ENCODE results near the gene DEFB124.
"Not testable (repeated sequence)": the region's sequence is repeated elsewhere in the genome, so short reads cannot be mapped to it uniquely, and the experiment has no call there.

The DEFB124 gene, protein sequence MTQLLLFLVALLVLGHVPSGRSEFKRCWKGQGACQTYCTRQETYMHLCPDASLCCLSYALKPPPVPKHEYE

DNA sequence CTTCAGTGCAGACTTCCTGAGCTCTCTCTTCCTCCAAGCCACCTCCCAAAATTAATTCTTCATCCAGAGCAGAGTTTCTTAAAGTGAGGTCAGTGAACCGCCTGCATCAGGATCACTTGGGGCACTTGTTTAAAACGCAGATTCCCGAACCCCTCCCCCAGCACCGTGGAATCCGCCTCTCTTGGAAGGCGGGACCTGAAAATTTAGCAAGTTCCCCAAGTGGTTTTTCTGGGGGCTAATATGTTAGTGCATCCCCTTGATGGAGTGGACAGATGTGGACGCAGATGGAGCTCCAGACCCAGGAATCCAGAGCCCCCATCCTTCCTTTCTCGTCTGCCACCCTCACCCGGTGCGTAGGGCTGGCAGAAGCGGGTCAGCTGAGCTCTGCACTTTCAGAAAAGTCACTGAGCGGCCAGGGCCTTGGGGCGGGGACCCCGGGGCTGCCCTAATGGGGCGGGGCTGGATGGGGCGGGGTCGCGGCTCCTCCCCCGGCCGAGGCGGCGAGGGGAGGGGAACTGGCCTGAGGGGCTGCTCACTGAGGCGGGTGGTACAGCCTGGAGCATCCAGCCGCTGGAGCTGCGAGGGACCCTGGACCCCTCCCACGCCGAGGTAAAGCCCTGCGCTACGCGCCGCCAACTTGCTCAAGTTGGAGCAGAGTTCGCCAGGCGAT is at the start of gene DEFB124, which contains the start of gene REM1:
Gene DEFB124 (minus strand): TSS at position 370 of the 670 bp plus-strand sequence. CDS start 2,114 bp downstream, outside the sequence.
Gene REM1 (plus strand): TSS at position 531 of the 670 bp plus-strand sequence. CDS start 1,158 bp downstream, outside the sequence.
- Histone ChIP-seq H3K4me1 (ENCODE audit: control insufficient read depth in 1 of 2, insufficient read depth in 1 of 2, low read depth in 1 of 2, low read length in 1 of 2) (no peaks in the 10 kb centered on the region), H3K4me3 (ENCODE audit: low read depth in 1 of 2, low read length in 1 of 2) (no peak within 1 kb of the TSS), H3K9me3 (no peaks in the 10 kb centered on the region), H3K27ac (no peak within 1 kb of the TSS), H3K36me3 (no peaks in the 10 kb centered on the region), H3K27me3 (peaks cover 73% of the 10 kb centered on the region)
- TF ChIP-seq, protein P1, sequence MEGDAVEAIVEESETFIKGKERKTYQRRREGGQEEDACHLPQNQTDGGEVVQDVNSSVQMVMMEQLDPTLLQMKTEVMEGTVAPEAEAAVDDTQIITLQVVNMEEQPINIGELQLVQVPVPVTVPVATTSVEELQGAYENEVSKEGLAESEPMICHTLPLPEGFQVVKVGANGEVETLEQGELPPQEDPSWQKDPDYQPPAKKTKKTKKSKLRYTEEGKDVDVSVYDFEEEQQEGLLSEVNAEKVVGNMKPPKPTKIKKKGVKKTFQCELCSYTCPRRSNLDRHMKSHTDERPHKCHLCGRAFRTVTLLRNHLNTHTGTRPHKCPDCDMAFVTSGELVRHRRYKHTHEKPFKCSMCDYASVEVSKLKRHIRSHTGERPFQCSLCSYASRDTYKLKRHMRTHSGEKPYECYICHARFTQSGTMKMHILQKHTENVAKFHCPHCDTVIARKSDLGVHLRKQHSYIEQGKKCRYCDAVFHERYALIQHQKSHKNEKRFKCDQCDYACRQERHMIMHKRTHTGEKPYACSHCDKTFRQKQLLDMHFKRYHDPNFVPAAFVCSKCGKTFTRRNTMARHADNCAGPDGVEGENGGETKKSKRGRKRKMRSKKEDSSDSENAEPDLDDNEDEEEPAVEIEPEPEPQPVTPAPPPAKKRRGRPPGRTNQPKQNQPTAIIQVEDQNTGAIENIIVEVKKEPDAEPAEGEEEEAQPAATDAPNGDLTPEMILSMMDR (IDR thresholded peaks at IDR 0.05): no peak

DNA sequence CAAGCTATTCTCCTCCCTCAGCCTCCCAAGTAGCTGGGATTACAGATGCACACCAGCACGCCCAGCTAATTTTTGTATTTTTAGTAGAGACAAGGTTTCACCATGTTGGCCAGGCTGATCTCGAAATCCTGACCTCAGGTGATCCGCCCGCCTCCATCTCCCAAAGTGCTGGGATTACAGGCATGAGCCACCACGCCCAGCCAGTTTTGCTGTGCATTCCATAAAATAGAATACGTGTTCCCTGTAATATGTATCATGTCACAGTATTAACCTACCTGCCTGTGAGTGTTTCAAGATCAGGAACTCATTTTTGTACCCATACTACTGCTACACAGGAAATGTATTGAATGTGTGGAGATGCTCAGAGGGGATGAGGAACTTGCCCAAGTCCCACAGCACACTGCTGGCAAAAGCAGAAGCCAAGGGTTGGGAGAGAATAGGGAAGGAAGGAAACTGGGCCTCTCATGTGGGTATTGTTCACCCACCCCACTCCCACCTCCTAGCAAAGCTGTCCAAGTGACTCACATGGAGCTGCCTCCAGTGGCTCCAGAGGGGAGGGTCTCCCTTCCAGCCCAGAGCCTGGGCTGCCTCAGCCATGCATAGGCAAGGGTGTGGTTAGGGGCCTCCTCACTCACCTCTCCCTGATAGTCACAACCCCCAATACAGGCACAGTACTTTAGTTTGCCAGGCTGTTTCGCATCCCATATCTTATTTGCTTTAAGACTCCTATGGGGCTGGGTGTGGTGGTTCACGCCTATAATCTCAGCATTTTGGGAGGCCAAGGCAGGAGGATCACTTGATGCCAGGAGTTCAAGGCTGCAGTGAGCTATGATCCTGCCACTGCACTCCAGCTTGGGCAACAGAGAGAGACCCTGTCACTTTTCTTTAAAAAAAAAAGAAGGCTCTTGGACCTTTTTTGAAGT is 48.7 kb upstream of the DEFB124 start:
- Histone ChIP-seq H3K27ac (peak overlapping the region; percentile 92), H3K4me1 (ENCODE audit: control insufficient read depth in 1 of 2, insufficient read depth in 1 of 2, low read depth in 1 of 2, low read length in 1 of 2) (peaks cover 70 to 72% of the 10 kb centered on the region in 2 experiments), H3K27me3 (no peaks in the 10 kb centered on the region), H3K36me3 (peaks cover 14% of the 10 kb centered on the region), H3K9me3 (no peaks in the 10 kb centered on the region), H3K4me3 (ENCODE audit: low read depth in 1 of 2, low read length in 1 of 2) (peak overlapping the region; percentile 30 to 54)
- TF ChIP-seq, protein P1 (IDR thresholded peaks at IDR 0.05): peak; percentile 23

DNA sequence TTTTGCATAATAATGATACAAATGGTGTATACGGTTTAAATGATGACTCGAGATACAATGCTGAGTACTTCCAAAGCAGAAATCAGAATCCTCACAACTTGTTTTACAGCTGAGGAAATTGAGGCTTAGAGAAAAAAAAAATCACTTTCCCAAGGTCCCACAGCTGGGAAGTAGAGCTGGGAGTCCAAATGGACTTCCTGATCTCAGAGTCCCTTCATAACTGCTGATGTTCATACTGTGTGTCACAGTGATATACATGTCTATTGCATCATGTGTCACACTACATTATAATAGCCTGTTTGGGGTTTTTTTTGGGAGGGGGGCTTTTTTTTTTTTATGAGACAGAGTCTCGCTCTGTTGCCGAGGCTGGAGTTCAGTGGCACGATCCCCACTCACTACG is 47.8 kb upstream of the DEFB124 start:
- peaks cover 76 to 79% of the 10 kb centered on the region in 2 experiments for H3K4me1 ChIP-seq (ENCODE audit: control insufficient read depth in 1 of 2, insufficient read depth in 1 of 2, low read depth in 1 of 2, low read length in 1 of 2)

DNA sequence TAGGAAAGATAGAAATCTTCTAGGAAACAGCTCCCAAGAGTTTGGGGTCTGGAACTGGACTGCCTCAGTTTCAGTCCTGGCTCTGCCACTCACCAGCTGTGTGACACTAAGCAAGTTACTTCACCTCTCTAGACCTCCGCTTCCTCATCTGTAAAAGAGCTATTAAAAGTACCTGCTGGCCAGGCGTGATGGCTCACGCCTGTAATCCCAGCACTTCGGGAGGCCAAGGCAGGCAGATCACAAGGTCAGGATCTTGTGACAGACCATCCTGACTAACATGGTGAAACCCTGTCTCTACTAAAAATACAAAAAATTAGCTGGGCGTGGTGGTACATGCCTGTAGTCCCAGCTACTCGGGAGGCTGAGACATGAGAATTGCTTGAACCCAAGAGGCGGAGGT is 46.3 kb upstream of the DEFB124 start:
- not testable (repeated sequence) for H3K27me3 ChIP-seq, H3K9me3 ChIP-seq, H3K36me3 ChIP-seq
- Histone ChIP-seq H3K4me1 (ENCODE audit: control insufficient read depth in 1 of 2, insufficient read depth in 1 of 2, low read depth in 1 of 2, low read length in 1 of 2) (peaks cover 90 to 94% of the 10 kb centered on the region in 2 experiments), H3K4me3 (ENCODE audit: low read depth in 1 of 2, low read length in 1 of 2) (peak overlapping the region; percentile 26 to 54), H3K27ac (peak overlapping the region; percentile 92)

More for the DNA sequence above, 47.8 kb upstream of the DEFB124 start:
- Histone ChIP-seq H3K9me3 (no peaks in the 10 kb centered on the region), H3K4me3 (ENCODE audit: low read depth in 1 of 2, low read length in 1 of 2) (peak overlapping the region; percentile 30 to 54), H3K36me3 (peaks cover 5% of the 10 kb centered on the region), H3K27me3 (no peaks in the 10 kb centered on the region), H3K27ac (peak overlapping the region; percentile 92)
- TF ChIP-seq, protein P1 (IDR thresholded peaks at IDR 0.05): no peak

DNA sequence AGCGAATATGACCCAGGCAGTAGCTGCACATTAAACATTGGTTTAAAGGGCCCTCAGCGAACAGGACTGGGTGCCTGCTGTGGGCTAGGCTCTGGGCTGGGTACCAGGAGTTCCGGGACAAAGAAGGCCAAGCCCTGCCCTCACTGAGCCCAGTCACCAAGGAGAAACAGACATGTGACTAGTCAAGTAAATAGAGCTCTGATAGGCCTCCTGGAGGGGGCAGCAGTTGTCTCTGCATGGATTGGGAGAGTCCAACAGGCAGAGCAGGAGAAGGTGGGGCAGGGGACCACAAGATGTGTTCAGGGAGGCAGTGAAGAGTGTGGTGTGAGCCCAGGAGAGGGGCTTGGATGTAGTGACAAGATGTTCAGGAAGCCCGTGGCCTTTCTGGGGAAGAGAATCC is 42.4 kb upstream of the DEFB124 start:
- H3K4me1 ChIP-seq (ENCODE audit: control insufficient read depth in 1 of 2, insufficient read depth in 1 of 2, low read depth in 1 of 2, low read length in 1 of 2): peaks cover 78 to 84% of the 10 kb centered on the region in 2 experiments
- H3K27ac ChIP-seq: peak overlapping the region; percentile 94
- TF ChIP-seq, protein P1 (IDR thresholded peaks at IDR 0.05): no peak
- no peak overlapping the region for H3K4me3 ChIP-seq (ENCODE audit: low read depth in 1 of 2, low read length in 1 of 2)
- H3K9me3 ChIP-seq: no peaks in the 10 kb centered on the region
- H3K36me3 ChIP-seq: no peaks in the 10 kb centered on the region
- H3K27me3 ChIP-seq: no peaks in the 10 kb centered on the region

Data from neutrophil (primary cell).